WTC11 (cell line): Measurements from ENCODE around the gene LAMC3. TPM values are rescaled to one million over a fixed set of nuclear protein-coding genes. Genes with fewer than 3 reads are reported as not detected.

Source experiments
- ATAC-seq: fragments of 200-7000 bp; cut with Tn5 transposase; 2 replicates; pipeline ENCODE4 v1.10.0; 2021; ENCODE audit warnings: mild to moderate bottlenecking, moderate library complexity
- CTCF ChIA-PET: fragments of 300-600 bp; sonication (Branson Sonifier 250); formaldehyde crosslinking; loops from one replicate; lab custom pipeline; 2021; ENCODE audit warnings: antibody characterized with exemption; lab: Charles Lee
- POLR2A ChIA-PET: fragments of 350-600 bp; sonication (Branson Sonifier 250); formaldehyde crosslinking; loops from one replicate; lab custom pipeline; 2021; ENCODE audit warnings: antibody characterized with exemption; lab: Charles Lee
- DNase-seq: peaks from one replicate; pipeline ENCODE4 v3.0.0; 2021; ENCODE audit warnings: low spot score
- H3K27ac Mint-ChIP-seq: 2 replicates; pipeline ENCODE4 v1.8.0; 2021; ENCODE audit warnings: mixed read lengths
- H3K27me3 Mint-ChIP-seq: 2 replicates; pipeline ENCODE4 v1.8.0; 2021; ENCODE audit warnings: low read depth, mild to moderate bottlenecking, moderate library complexity, mixed read lengths
- H3K36me3 Mint-ChIP-seq: 2 replicates; pipeline ENCODE4 v1.8.0; 2021; ENCODE audit warnings: mixed read lengths
- H3K4me1 Mint-ChIP-seq: 2 replicates; pipeline ENCODE4 v1.8.0; 2022; ENCODE audit warnings: mixed read lengths
- H3K4me3 Mint-ChIP-seq: 2 replicates; pipeline ENCODE4 v1.8.0; 2021; ENCODE audit warnings: mild to moderate bottlenecking, moderate library complexity, mixed read lengths
- H3K9me3 Mint-ChIP-seq: 2 replicates; pipeline ENCODE4 v1.8.0; 2021; ENCODE audit warnings: mixed read lengths
- CREB1 ChIP-seq: sonication (generic); formaldehyde crosslinking; IDR thresholded peaks from 2 replicates; pipeline ENCODE4 v1.8.0; 2023; ENCODE audit warnings: mild to moderate bottlenecking, missing genetic modification reagents
- FOXP4 ChIP-seq: sonication (generic); formaldehyde crosslinking; IDR thresholded peaks from 2 replicates; pipeline ENCODE4 v1.8.0; 2022; ENCODE audit warnings: mild to moderate bottlenecking, missing genetic modification reagents
- NFYB ChIP-seq: sonication (generic); formaldehyde crosslinking; conservative IDR thresholded peaks from 2 replicates; pipeline ENCODE4 v1.8.0; 2022; ENCODE audit warnings: low read depth, missing genetic modification reagents
- SMAD3 ChIP-seq: sonication (generic); formaldehyde crosslinking; IDR thresholded peaks from 2 replicates; pipeline ENCODE4 v1.8.0; 2022; ENCODE audit warnings: missing genetic modification reagents, mild to moderate bottlenecking, borderline replicate concordance
- TEAD4 ChIP-seq: sonication (generic); formaldehyde crosslinking; IDR thresholded peaks from 2 replicates; pipeline ENCODE4 v1.8.0; 2022; ENCODE audit warnings: mild to moderate bottlenecking, missing genetic modification reagents
- ZMAT4 ChIP-seq: fragments of 250-450 bp; sonication (Bioruptor Pico); IDR thresholded peaks from 2 replicates; pipeline ENCODE4 v1.9.0; 2021; ENCODE audit warnings: mild to moderate bottlenecking
- ZNF423 ChIP-seq: fragments of 250-450 bp; sonication (Bioruptor Pico); IDR thresholded peaks from 2 replicates; pipeline ENCODE4 v2.1.2; 2022; ENCODE audit warnings: mild to moderate bottlenecking, moderate library complexity
- total RNA-seq: library from RNA; stranded (reverse); gene quantifications from 3 replicates; pipeline ENCODE4 v1.2.3, GENCODE V29; 2021
- TF ChIP-seq, protein P1 (sequence below): sonication (generic); formaldehyde crosslinking; IDR thresholded peaks from 2 replicates; pipeline ENCODE4 v1.8.1; 2023; ENCODE audit warnings: mild to moderate bottlenecking, moderate library complexity, missing genetic modification reagents
- TF ChIP-seq, protein P2 (sequence below): sonication (generic); formaldehyde crosslinking; IDR thresholded peaks from 2 replicates; pipeline ENCODE4 v1.8.1; 2022; ENCODE audit warnings: low read depth, missing genetic modification reagents, borderline replicate concordance
- TF ChIP-seq, protein P3 (sequence below): sonication (generic); formaldehyde crosslinking; conservative IDR thresholded peaks from 2 replicates; pipeline ENCODE4 v1.8.1; 2022; ENCODE audit warnings: mild to moderate bottlenecking, missing genetic modification reagents

The LAMC3 gene
- total RNA-seq, 1 experiment from 2014 or later: 50.9 TPM

DNA sequence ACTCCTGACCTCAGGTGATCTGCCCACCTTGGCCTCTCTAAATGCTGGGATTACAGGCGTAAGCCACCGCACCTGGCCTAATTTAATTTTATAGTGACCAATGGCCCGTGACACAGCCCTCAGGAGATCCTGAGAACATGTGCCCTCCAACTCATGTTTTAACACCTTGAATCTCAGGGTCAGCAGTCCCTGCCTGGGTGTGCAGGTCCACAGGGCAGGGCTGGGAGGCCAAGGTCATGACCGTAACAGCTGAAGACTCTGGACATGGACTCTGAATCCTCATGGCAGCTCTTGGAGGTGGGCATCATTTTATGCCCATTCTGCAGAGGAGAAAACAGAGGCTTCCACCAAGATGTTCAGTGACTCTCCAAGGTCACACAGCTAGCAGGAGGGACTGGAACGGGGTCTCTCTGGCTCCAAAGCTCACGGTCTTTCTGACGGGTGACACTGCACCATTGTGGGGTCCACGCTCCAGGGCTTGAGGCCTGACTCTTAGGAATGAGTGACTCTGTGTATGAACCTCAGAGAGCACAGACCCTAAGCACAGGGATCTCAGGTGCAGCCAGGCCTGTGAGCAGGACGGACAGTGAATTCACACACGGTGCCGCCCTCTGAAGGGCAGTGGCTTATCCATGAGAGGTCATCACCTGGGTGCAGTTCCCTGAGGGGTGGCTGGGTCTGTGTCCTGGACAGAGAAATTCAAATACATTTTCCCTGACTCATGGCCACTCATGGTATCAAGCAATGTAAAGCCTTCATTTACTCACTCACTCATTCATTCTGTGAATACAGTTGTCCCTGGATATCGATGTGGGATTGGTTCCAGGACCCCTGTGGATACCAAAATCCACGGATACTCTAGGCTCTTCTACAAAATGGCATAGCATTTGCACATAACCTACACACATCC lies 32.8 kb upstream of the LAMC3 start (continued):
- TF ChIP-seq FOXP4 (CRISPR knock-in tag): no peak
- TF ChIP-seq, protein P1, sequence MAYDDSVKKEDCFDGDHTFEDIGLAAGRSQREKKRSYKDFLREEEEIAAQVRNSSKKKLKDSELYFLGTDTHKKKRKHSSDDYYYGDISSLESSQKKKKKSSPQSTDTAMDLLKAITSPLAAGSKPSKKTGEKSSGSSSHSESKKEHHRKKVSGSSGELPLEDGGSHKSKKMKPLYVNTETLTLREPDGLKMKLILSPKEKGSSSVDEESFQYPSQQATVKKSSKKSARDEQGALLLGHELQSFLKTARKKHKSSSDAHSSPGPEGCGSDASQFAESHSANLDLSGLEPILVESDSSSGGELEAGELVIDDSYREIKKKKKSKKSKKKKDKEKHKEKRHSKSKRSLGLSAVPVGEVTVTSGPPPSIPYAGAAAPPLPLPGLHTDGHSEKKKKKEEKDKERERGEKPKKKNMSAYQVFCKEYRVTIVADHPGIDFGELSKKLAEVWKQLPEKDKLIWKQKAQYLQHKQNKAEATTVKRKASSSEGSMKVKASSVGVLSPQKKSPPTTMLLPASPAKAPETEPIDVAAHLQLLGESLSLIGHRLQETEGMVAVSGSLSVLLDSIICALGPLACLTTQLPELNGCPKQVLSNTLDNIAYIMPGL (CRISPR knock-in tag): no peak
- no peak for TF ChIP-seq ZMAT4 (CRISPR knock-in tag)
- TF ChIP-seq, protein P2, sequence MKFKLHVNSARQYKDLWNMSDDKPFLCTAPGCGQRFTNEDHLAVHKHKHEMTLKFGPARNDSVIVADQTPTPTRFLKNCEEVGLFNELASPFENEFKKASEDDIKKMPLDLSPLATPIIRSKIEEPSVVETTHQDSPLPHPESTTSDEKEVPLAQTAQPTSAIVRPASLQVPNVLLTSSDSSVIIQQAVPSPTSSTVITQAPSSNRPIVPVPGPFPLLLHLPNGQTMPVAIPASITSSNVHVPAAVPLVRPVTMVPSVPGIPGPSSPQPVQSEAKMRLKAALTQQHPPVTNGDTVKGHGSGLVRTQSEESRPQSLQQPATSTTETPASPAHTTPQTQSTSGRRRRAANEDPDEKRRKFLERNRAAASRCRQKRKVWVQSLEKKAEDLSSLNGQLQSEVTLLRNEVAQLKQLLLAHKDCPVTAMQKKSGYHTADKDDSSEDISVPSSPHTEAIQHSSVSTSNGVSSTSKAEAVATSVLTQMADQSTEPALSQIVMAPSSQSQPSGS: no peak
- TF ChIP-seq SMAD3 (CRISPR knock-in tag): no peak
- TF ChIP-seq, all 79 proteins: peak for 0

- DNase-seq (no peak), ATAC-seq (no peak)
- ChIA-PET POLR2A (no interaction called here), CTCF (no interaction called here)
- Mint-ChIP-seq H3K27me3 (no peaks in the 10 kb centered on the region), H3K4me1 (no peaks in the 10 kb centered on the region), H3K9me3 (no peaks in the 10 kb centered on the region), H3K27ac (peak overlapping the region; percentile 43; the same call in 1 of the 2 replicates), H3K36me3 (no peaks in the 10 kb centered on the region), H3K4me3 (no peak overlapping the region)
- no peak for TF ChIP-seq CREB1 (CRISPR knock-in tag)
- TF ChIP-seq, all 79 proteins: peak for 0
These were observed 31.2 kb upstream of the LAMC3 start for GRCh38 chr9:130977811-130978221.

GRCh38 chr9:130979591-130980385 lies 29.2 kb upstream of the LAMC3 start:
- Mint-ChIP-seq H3K4me1 (no peaks in the 10 kb centered on the region), H3K4me3 (no peak overlapping the region), H3K9me3 (no peaks in the 10 kb centered on the region), H3K36me3 (no peaks in the 10 kb centered on the region), H3K27me3 (no peaks in the 10 kb centered on the region), H3K27ac (no peak overlapping the region)
- POLR2A ChIA-PET: no interaction called here
- no peak for DNase-seq
- ATAC-seq: no peak
- TF ChIP-seq, protein P3, sequence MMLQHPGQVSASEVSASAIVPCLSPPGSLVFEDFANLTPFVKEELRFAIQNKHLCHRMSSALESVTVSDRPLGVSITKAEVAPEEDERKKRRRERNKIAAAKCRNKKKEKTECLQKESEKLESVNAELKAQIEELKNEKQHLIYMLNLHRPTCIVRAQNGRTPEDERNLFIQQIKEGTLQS (CRISPR knock-in tag): no peak
- no peak for TF ChIP-seq ZNF423 (CRISPR knock-in tag)
- no peak for TF ChIP-seq TEAD4 (CRISPR knock-in tag)
- TF ChIP-seq, protein P1 (CRISPR knock-in tag): no peak
- no peak for TF ChIP-seq NFYB (CRISPR knock-in tag)
- CTCF ChIA-PET: interaction anchor here (0.7 to 1.5 kb wide), 4 partner anchors 11 to 86 kb away, joined by 4 to 8 read pairs (median 5); no protein-coding TSS in a partner anchor
